Measurements from ENCODE around the gene KDM2B.

KDM2B gene

GRCh38 chr12:121560392-121561008 lies 20.3 kb downstream of the KDM2B start:
- no peak overlapping the region for H3K4me3 ChIP-seq (ENCODE audit: low read length)

GRCh38 chr12:121558956-121559355 lies 21.9 kb downstream of the KDM2B start:
- TF ChIP-seq CTCF (IDR thresholded peaks at IDR 0.05; ENCODE audit: insufficient read depth, low read depth, low read length, missing control alignments), result no peak
- H3K4me3 ChIP-seq (ENCODE audit: low read length), result no peak overlapping the region
- no peak for DNase-seq (ENCODE audit: low read depth)

More at GRCh38 chr12:121560392-121561008, 20.3 kb downstream of the KDM2B start:
- DNase-seq (ENCODE audit: low read depth), result no peak
- TF ChIP-seq CTCF (IDR thresholded peaks at IDR 0.05; ENCODE audit: insufficient read depth, low read depth, low read length, missing control alignments), result no peak

- no peak overlapping the region for H3K4me3 ChIP-seq (ENCODE audit: low read length)
- DNase-seq (ENCODE audit: low read depth), result no peak
- TF ChIP-seq CTCF (IDR thresholded peaks at IDR 0.05; ENCODE audit: insufficient read depth, low read depth, low read length, missing control alignments), result no peak
These were observed 29.7 kb downstream of the KDM2B start for GRCh38 chr12:121550974-121551634.

- no peak for TF ChIP-seq CTCF (IDR thresholded peaks at IDR 0.05; ENCODE audit: insufficient read depth, low read depth, low read length, missing control alignments)
These were observed 31.7 kb downstream of the KDM2B start for GRCh38 chr12:121549075-121549474.

GRCh38 chr12:121545480-121545879 lies 35.3 kb downstream of the KDM2B start:
- no peak for DNase-seq (ENCODE audit: low read depth)
- no peak for TF ChIP-seq CTCF (IDR thresholded peaks at IDR 0.05; ENCODE audit: insufficient read depth, low read depth, low read length, missing control alignments)
- no peak overlapping the region for H3K4me3 ChIP-seq (ENCODE audit: low read length)

More at GRCh38 chr12:121549075-121549474, 31.7 kb downstream of the KDM2B start:
- no peak overlapping the region for H3K4me3 ChIP-seq (ENCODE audit: low read length)
- no peak for DNase-seq (ENCODE audit: low read depth)

GRCh38 chr12:121543786-121544185 lies 37.0 kb downstream of the KDM2B start:
- no peak overlapping the region for H3K4me3 ChIP-seq (ENCODE audit: low read length)
- no peak for DNase-seq (ENCODE audit: low read depth)
- no peak for TF ChIP-seq CTCF (IDR thresholded peaks at IDR 0.05; ENCODE audit: insufficient read depth, low read depth, low read length, missing control alignments)

- TF ChIP-seq CTCF (IDR thresholded peaks at IDR 0.05; ENCODE audit: insufficient read depth, low read depth, low read length, missing control alignments), result no peak
- no peak for DNase-seq (ENCODE audit: low read depth)
- no peak overlapping the region for H3K4me3 ChIP-seq (ENCODE audit: low read length)
These were observed 40.9 kb downstream of the KDM2B start for GRCh38 chr12:121539908-121540307.
